Measurements from ENCODE around the gene MAPK10.

The MAPK10 gene

GRCh38 chr4:86247320-86247719 lies 112.5 kb downstream of the MAPK10 start:
- H3K4me3 ChIP-seq (ENCODE audit: low read depth, low read length) = no peak overlapping the region
- DNase-seq (ENCODE audit: low read depth, low spot score) = no peak
- in situ Hi-C loops (cut with HindIII; ENCODE audit: low sequenced_read_pairs) = no loop called here
- no peak for TF ChIP-seq CTCF (IDR thresholded peaks at IDR 0.05; ENCODE audit: low read depth, low read length)

- no peak for TF ChIP-seq CTCF (IDR thresholded peaks at IDR 0.05; ENCODE audit: low read depth, low read length)
- no peak for DNase-seq (ENCODE audit: low read depth, low spot score)
- no peak overlapping the region for H3K4me3 ChIP-seq (ENCODE audit: low read depth, low read length)
- in situ Hi-C loops (cut with HindIII; ENCODE audit: low sequenced_read_pairs) = no loop called here
Observed at GRCh38 chr4:86243750-86244149, 116.1 kb downstream of the MAPK10 start.

DNA sequence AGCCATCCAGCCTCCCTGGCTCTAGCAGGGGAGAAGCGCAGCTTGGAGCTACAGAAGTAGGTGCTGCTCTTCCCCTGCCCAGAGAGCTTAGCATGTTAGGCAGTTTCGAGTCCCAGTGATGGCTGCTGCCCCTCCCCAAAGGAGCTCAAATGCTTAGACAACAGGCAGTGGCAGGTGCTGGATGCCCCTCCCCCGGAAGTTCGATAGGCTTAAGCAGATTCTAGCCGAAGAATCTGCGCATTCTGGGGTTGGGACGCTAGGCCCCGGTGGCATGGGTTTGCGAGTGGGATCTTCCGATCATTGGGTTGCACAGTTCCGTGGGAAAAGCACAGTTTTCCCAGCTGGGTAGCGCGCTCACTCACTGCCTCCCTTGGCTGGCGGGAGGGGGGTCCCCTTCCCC lies 117.2 kb downstream of the MAPK10 start:
- no peak overlapping the region for H3K4me3 ChIP-seq (ENCODE audit: low read depth, low read length)
- DNase-seq (ENCODE audit: low read depth, low spot score) = no peak
- TF ChIP-seq CTCF (IDR thresholded peaks at IDR 0.05; ENCODE audit: low read depth, low read length) = no peak
- in situ Hi-C loops (cut with HindIII; ENCODE audit: low sequenced_read_pairs) = no loop called here

GRCh38 chr4:86235549-86235948 lies 124.3 kb downstream of the MAPK10 start:
- H3K4me3 ChIP-seq (ENCODE audit: low read depth, low read length) = no peak overlapping the region
- DNase-seq (ENCODE audit: low read depth, low spot score) = no peak
- in situ Hi-C loops (cut with HindIII; ENCODE audit: low sequenced_read_pairs) = no loop called here
- no peak for TF ChIP-seq CTCF (IDR thresholded peaks at IDR 0.05; ENCODE audit: low read depth, low read length)

DNA sequence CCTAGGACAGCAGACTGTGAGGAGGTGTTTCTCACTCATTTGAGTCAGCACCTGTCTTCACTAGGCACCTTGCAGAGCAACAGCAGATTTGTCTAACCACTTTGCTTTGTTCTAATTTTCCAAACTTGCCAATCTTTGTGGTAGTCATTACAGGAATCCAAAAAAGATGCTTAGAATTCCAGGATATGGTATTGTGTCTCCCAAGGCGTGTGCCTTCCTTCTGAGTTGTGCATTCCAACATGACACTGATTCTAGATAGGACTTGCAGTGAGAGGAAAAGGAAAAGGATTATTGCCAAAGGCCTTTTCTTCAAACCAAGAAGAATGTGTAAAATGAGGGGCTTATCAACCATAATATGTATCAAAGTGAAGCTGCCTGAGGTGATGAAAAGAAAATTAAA lies 126.2 kb downstream of the MAPK10 start:
- no peak for TF ChIP-seq CTCF (IDR thresholded peaks at IDR 0.05; ENCODE audit: low read depth, low read length)
- DNase-seq (ENCODE audit: low read depth, low spot score) = peak; percentile 20
- in situ Hi-C loops (cut with HindIII; ENCODE audit: low sequenced_read_pairs) = no loop called here
- H3K4me3 ChIP-seq (ENCODE audit: low read depth, low read length) = no peak overlapping the region

GRCh38 chr4:86233090-86233489 lies 126.8 kb downstream of the MAPK10 start:
- H3K4me3 ChIP-seq (ENCODE audit: low read depth, low read length) = no peak overlapping the region
- no peak for DNase-seq (ENCODE audit: low read depth, low spot score)
- no peak for TF ChIP-seq CTCF (IDR thresholded peaks at IDR 0.05; ENCODE audit: low read depth, low read length)
- in situ Hi-C loops (cut with HindIII; ENCODE audit: low sequenced_read_pairs) = no loop called here

DNA sequence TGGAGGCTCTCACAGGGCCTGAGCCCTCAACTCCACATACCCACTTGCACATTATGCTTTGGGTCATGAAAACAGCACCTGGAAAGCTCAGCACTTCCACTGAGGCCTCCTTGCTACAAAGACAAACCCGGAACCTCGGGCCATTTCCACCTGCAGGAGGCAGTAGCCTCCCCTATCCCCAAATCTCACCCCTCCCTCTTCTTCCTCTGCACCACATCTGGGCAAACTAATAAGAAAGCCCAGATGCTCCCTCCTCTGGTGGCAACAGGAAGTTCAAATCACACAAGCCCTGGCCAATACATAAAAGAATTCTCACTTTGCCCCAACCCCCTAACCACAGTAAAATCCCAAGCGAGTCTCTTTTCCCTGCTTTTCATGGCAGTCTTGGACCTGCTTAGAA lies 136.4 kb downstream of the MAPK10 start:
- H3K4me3 ChIP-seq (ENCODE audit: low read depth, low read length) = no peak overlapping the region
- peak; percentile 66 for TF ChIP-seq CTCF (IDR thresholded peaks at IDR 0.05; ENCODE audit: low read depth, low read length)
- DNase-seq (ENCODE audit: low read depth, low spot score) = peak; percentile 46
- in situ Hi-C loops (cut with HindIII; ENCODE audit: low sequenced_read_pairs) = no loop called here

Data from astrocyte of the spinal cord (primary cell).